HG03520 (cell line): ENCODE measurements around the gene AUP1.

Experiments used
- ATAC-seq: cut with Tn5 transposase; IDR thresholded peaks from one replicate; pipeline ENCODE4 v1.9.1; 2021; ENCODE audit warnings: mild to moderate bottlenecking, moderate library complexity; ENCODE audit not compliant: unreplicated experiment

AUP1 gene

GRCh38 chr2:74514368-74515270, 14.9 kb downstream of the AUP1 start, which contains the start of gene TLX2:
TLX2 (plus strand) TSS chr2:74514450; CDS start chr2:74514807, 357 bp downstream.
- no peak for ATAC-seq

- no peak for ATAC-seq
Observed at GRCh38 chr2:74513605-74514367, 15.7 kb downstream of the AUP1 start.

- ATAC-seq, result no peak
Observed at GRCh38 chr2:74512744-74513604, 16.5 kb downstream of the AUP1 start.

GRCh38 chr2:74511104-74511989, 18.2 kb downstream of the AUP1 start:
- ATAC-seq, result no peak

- ATAC-seq, result no peak
Observed at GRCh38 chr2:74510272-74510671, 19.2 kb downstream of the AUP1 start.

GRCh38 chr2:74507926-74508520, 21.5 kb downstream of the AUP1 start:
- ATAC-seq, result peak; percentile 10

GRCh38 chr2:74507145-74507925, 22.2 kb downstream of the AUP1 start, which contains the start of gene PCGF1:
PCGF1 (minus strand) TSS chr2:74507695; CDS start chr2:74507668, 27 bp downstream.
- ATAC-seq, result peak; percentile 82

- no peak for ATAC-seq
Observed at GRCh38 chr2:74505448-74506246, 23.9 kb downstream of the AUP1 start.

GRCh38 chr2:74504591-74504990, 24.9 kb downstream of the AUP1 start:
- ATAC-seq, result no peak

GRCh38 chr2:74503506-74504475, 25.7 kb downstream of the AUP1 start:
- no peak for ATAC-seq

- no peak for ATAC-seq
Observed at GRCh38 chr2:74502720-74503505, 26.6 kb downstream of the AUP1 start.

GRCh38 chr2:74502147-74502719, 27.3 kb downstream of the AUP1 start:
- ATAC-seq, result no peak

- no peak for ATAC-seq
Observed at GRCh38 chr2:74501335-74502071, 28.0 kb downstream of the AUP1 start.

GRCh38 chr2:74500578-74500946, 28.9 kb downstream of the AUP1 start:
- no peak for ATAC-seq
